BJ (cell line): ENCODE measurements around the gene DDRGK1. TPM values are rescaled to one million over a fixed set of nuclear protein-coding genes. Genes with fewer than 3 reads are reported as not detected.
"Not testable (repeated sequence)": the region's sequence is repeated elsewhere in the genome, so short reads cannot be mapped to it uniquely, and the experiment has no call there.

Experiments
- CTCF ChIA-PET: fragments of 350-600 bp; formaldehyde crosslinking; extraction: SDS; loops from one replicate; lab custom pipeline; 2021; ENCODE audit warnings: antibody characterized with exemption, inconsistent platforms; lab: Yijun Ruan, JAX
- POLR2A ChIA-PET: fragments of 300-600 bp; sonication (Branson Sonifier 250); formaldehyde crosslinking; extraction: SDS; loops from one replicate; lab custom pipeline; 2021; ENCODE audit warnings: antibody characterized with exemption; lab: Charles Lee
- DNase-seq: peaks from one replicate; pipeline ENCODE4 v3.0.0-alpha.2; 2011; ENCODE audit warnings: low read depth
- H3K27me3 ChIP-seq: 2 replicates; pipeline ENCODE4 v1.6.0; 2011; ENCODE audit warnings: low read length; ENCODE audit not compliant: control insufficient read depth, insufficient read depth
- H3K36me3 ChIP-seq: 2 replicates; pipeline ENCODE4 v1.5.1; 2011; ENCODE audit warnings: low read length; ENCODE audit not compliant: control insufficient read depth, insufficient read depth
- H3K4me3 ChIP-seq: 2 replicates; pipeline ENCODE4 v1.5.1; 2011; ENCODE audit warnings: low read depth, mild to moderate bottlenecking, control low read depth, low read length
- CTCF ChIP-seq: IDR thresholded peaks from 2 replicates; pipeline ENCODE4 v1.5.1; 2011; ENCODE audit warnings: low read depth, mild to moderate bottlenecking, control low read depth, inconsistent platforms, low read length, moderate library complexity; ENCODE audit not compliant: insufficient read depth
- polyA plus RNA-seq: library from polyadenylated mRNA; depleted of rRNA; stranded (reverse); fragments of >200 nt; gene quantifications from 2 replicates; pipeline ENCODE4 v1.2.3, GENCODE V29; 2011

The DDRGK1 gene
- polyA plus RNA-seq, 1 experiment: 34.9 TPM

GRCh38 chr20:3218307-3218988 lies 14.0 kb upstream of the DDRGK1 start:
- POLR2A ChIA-PET: no interaction called here
- peak; percentile 92 for TF ChIP-seq CTCF
- Histone ChIP-seq H3K27me3 (no peaks in the 10 kb centered on the region), H3K36me3 (peaks cover 23% of the 10 kb centered on the region), H3K4me3 (no peak overlapping the region)
- DNase-seq: no peak
- CTCF ChIA-PET: interaction anchor here (0.5 to 3.7 kb wide), 25 partner anchors 9 to 429 kb away, joined by 3 to 21 read pairs (median 4); partner anchors contain the start of genes ITPA and SLC4A11

DNA sequence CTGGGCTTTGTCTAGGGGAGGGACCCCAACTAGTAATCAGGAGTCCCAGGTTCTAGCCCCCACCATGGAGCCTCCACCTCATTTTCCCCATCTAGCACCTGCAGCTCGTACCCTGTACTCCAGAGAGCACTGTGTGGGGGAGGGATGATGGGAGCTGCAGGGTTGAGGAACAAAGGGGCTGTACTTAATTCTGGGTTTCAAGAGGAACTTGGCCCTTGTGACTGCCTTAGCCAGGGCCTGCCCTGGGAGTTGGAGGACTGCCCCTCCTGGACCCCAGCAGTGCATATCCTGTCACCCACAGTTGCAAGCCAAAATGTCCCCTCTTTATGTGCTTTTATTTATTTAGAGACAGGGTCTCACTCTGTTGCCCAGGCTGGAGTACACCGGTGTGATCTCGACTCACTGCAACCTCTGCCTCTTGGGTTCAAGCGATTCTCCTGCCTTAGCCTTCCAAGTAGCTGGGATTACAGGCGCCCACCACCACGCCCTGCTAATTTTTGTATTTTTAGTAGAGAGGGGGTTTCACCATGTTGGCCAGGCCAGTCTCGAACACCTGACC lies 11.0 kb upstream of the DDRGK1 start:
- peaks cover 15% of the 10 kb centered on the region for H3K36me3 ChIP-seq
- H3K4me3 ChIP-seq, H3K27me3 ChIP-seq, POLR2A ChIA-PET, DNase-seq: not testable (repeated sequence)
- CTCF ChIA-PET: interaction anchor here (1.2 kb wide), 1 partner anchor 115 kb away, joined by 4 read pairs; no protein-coding TSS in a partner anchor

DNA sequence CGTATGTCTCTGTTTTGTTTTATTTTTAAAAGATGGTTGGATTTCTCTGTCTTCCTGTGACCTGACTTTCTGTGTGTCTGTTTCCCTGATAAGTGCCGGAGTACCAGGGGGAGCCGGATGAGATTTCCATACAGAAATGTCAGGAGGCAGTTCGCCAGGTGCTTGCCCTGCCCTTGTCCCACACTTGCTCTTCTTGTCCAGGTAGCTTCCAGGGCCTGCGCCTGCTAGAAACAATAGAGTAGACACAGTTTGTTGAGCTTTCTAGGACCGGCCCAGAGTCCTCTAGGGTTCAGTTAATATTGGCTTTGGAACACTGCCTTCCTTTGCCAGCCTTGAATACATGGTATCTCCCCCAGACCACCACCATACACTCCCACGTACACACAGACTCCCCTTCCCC lies 8.7 kb upstream of the DDRGK1 start:
- no peak for TF ChIP-seq CTCF
- H3K27me3 ChIP-seq: no peaks in the 10 kb centered on the region
- H3K4me3 ChIP-seq: no peak overlapping the region
- ChIA-PET POLR2A (no interaction called here), CTCF (no interaction called here)
- peaks cover 13% of the 10 kb centered on the region for H3K36me3 ChIP-seq
- DNase-seq: no peak

DNA sequence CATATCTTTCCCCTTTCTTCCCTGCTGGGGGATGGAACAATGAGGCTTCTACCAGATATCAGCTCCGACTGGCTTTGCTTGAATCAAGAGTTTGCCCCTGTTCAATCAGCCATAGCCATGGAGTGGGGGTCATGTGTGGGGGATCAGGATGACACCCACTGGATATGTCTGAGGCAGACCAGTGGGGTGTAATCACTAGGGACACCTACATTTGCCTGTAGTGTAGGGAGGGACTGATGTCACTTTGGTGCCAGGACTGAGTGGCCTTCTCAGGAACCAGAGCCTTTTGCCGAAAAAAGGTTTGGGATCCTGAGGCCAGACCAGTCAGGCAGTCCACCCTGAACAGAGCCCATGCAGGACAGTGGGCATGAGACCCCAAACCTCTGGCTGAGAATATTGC lies 5.9 kb upstream of the DDRGK1 start:
- ChIA-PET POLR2A (no interaction called here), CTCF (interaction anchor here (1.2 to 2.6 kb wide), 4 partner anchors 7 to 27 kb away, joined by 3 to 11 read pairs (median 6); no protein-coding TSS in a partner anchor)
- no peak for DNase-seq
- no peak for TF ChIP-seq CTCF
- Histone ChIP-seq H3K36me3 (peaks cover 10% of the 10 kb centered on the region), H3K4me3 (peak overlapping the region; percentile 71), H3K27me3 (no peaks in the 10 kb centered on the region)

DNA sequence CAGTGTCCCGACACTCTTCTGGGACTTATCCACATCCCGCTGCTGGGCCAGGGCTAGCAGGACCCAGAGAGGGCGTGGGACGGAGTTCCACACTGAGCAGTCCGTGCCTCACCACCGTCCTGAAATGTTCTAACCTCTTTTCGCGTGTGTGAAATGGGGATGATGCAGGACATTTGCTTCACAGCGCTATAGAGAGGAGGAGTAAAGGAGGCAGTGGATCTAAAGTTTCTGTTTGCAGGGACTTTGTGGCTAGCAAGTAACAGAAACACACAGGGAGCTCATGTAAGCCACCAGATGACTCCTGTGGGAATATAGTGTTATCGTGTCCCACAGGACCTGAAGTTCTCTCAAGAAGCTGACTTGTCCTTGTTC lies 5.5 kb upstream of the DDRGK1 start:
- DNase-seq: no peak
- ChIA-PET CTCF (interaction anchor here (1.2 to 2.6 kb wide), 4 partner anchors 8 to 26 kb away, joined by 3 to 11 read pairs (median 6); no protein-coding TSS in a partner anchor), POLR2A (interaction anchor here (0.6 kb wide), 1 partner anchor 22 kb away, joined by 4 read pairs; no protein-coding TSS in a partner anchor)

More for the DNA sequence above, 5.5 kb upstream of the DDRGK1 start:
- peaks cover 7% of the 10 kb centered on the region for H3K36me3 ChIP-seq
- H3K27me3 ChIP-seq: no peaks in the 10 kb centered on the region
- no peak for TF ChIP-seq CTCF
- H3K4me3 ChIP-seq: peak overlapping the region; percentile 71
